Fibroblast of pulmonary artery (primary cell): ENCODE data around the gene CABP2.

ENCODE experiments used
- DNase-seq: peaks from one replicate; pipeline ENCODE4 v3.0.0-alpha.2; 2010; ENCODE audit warnings: low read depth
- H3K4me3 ChIP-seq: replicated peaks from 2 replicates; pipeline ENCODE4 v1.5.1; 2011; ENCODE audit warnings: low read depth, mild to moderate bottlenecking, control low read depth, low read length, moderate library complexity
- TF ChIP-seq, protein P1 (sequence below): IDR thresholded peaks from 2 replicates; pipeline ENCODE4 v1.5.1; 2011; ENCODE audit warnings: mild to moderate bottlenecking, control low read depth, low read length, inconsistent platforms; ENCODE audit errors: missing control alignments

Gene CABP2

GRCh38 chr11:67507864-67508485, 15.3 kb downstream of the CABP2 start, which contains the start of gene CDK2AP2:
TSS of gene CDK2AP2 (minus strand) at chr11:67508162. CDS start at chr11:67508082, 80 bp downstream.
- DNase-seq, result peak; percentile 100

GRCh38 chr11:67507242-67507863, 15.9 kb downstream of the CABP2 start:
- TF ChIP-seq, protein P1, sequence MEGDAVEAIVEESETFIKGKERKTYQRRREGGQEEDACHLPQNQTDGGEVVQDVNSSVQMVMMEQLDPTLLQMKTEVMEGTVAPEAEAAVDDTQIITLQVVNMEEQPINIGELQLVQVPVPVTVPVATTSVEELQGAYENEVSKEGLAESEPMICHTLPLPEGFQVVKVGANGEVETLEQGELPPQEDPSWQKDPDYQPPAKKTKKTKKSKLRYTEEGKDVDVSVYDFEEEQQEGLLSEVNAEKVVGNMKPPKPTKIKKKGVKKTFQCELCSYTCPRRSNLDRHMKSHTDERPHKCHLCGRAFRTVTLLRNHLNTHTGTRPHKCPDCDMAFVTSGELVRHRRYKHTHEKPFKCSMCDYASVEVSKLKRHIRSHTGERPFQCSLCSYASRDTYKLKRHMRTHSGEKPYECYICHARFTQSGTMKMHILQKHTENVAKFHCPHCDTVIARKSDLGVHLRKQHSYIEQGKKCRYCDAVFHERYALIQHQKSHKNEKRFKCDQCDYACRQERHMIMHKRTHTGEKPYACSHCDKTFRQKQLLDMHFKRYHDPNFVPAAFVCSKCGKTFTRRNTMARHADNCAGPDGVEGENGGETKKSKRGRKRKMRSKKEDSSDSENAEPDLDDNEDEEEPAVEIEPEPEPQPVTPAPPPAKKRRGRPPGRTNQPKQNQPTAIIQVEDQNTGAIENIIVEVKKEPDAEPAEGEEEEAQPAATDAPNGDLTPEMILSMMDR, result no peak
- peak overlapping the region; percentile 81 for H3K4me3 ChIP-seq
- DNase-seq, result peak; percentile 75

More at GRCh38 chr11:67507864-67508485, 15.3 kb downstream of the CABP2 start, which contains the start of gene CDK2AP2:
- TF ChIP-seq, protein P1, result no peak
- H3K4me3 ChIP-seq, result peak within 1 kb of the TSS; percentile 81

GRCh38 chr11:67506426-67507051, 16.7 kb downstream of the CABP2 start:
- DNase-seq, result no peak
- H3K4me3 ChIP-seq, result no peak overlapping the region
- TF ChIP-seq, protein P1, result no peak

GRCh38 chr11:67505605-67506396, 17.4 kb downstream of the CABP2 start:
- peak; percentile 88 for DNase-seq
- TF ChIP-seq, protein P1, result peak; percentile 93
- peak overlapping the region; percentile 76 for H3K4me3 ChIP-seq

DNA sequence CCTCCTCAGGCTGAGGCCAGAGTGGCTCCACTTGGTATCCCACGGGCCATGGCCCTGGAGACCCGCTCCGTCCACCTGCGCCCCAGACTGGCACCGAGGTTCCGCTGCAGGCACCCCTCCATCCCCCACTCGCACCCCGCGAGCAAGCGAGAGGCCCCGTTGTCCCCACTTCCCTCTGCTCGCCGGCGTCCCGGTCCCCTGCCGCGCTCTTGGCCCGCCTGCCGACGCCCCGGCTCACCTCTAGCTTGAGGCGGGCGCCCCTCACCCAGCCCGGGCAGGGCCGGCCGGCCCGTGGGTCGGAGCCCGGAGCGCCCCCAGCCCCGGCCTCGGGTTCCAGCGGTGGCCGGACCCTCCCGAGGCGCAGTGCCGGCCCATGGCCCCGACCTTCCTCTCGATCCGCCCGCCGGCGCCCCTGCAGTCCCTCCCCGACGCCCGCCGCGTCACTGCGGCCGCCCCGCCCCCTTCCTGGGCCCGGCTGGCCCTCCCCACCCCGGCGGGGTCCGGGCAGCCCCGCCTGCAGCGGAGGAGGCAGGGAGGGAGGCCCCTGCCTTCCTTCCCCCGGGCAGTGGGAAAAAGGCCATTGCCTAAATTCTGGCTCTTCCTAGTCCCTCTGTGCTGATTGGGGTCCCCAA, 18.2 kb downstream of the CABP2 start, which contains the start of gene PITPNM1:
TSS of gene PITPNM1 (minus strand) at position 414 of the 632 bp plus-strand sequence. CDS start 1,183 bp downstream, outside the sequence.
- TF ChIP-seq, protein P1, result no peak
- H3K4me3 ChIP-seq, result peak within 1 kb of the TSS; percentile 76
- peak; percentile 58 for DNase-seq
